HG02759 (cell line): Measurements from ENCODE around the gene NRXN3.
"Not testable (repeated sequence)": the region's sequence is repeated elsewhere in the genome, so short reads cannot be mapped to it uniquely, and the experiment has no call there.

Experiments
- ATAC-seq: cut with Tn5 transposase; IDR thresholded peaks from one replicate; pipeline ENCODE4 v1.9.1; 2021; ENCODE audit warnings: mild to moderate bottlenecking, moderate library complexity; ENCODE audit not compliant: unreplicated experiment

The NRXN3 gene

DNA sequence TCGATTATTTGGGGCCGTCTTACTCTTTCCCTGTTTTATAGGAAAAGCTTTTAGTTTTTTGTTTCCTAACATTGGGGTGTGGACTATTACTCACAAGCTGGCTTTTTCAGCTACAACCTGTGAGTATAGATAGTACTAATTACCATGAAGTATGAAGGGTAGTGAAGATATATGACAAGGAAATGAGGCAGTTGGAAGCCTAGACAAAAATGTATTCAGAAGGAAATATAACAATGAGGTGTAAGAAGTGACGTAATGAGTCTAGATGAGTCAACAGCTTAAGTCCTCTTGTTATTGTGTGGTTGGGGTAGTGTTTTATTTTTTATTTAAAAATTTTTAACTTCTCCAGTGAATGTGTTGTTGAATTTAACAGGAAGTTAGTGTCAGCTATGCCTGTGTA lies 804.5 kb downstream of the NRXN3 start:
- no peak for ATAC-seq

- no peak for ATAC-seq
Measured at GRCh38 chr14:78975734-78976133, 805.6 kb downstream of the NRXN3 start.

DNA sequence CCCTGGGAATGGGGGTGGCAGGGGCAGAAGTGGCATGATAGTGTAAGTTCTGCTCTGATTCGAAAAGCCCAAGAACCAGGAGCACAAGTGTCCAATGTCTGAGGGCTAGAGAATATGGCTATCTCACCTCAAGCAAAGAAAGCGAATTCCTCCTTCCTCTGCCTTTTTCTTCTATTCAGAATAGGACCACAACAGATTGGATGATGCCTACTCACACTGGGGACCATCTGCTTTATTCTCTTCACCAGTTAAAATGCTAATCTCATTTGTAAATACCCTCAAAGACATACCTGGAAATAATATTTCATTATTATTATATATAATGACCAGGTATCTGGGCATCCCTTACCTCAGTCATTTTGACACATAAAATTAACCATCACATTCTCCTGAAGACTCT lies 808.7 kb downstream of the NRXN3 start:
- no peak for ATAC-seq

GRCh38 chr14:78982551-78982950 lies 812.4 kb downstream of the NRXN3 start:
- no peak for ATAC-seq

GRCh38 chr14:78983126-78983525 lies 813.0 kb downstream of the NRXN3 start:
- no peak for ATAC-seq

DNA sequence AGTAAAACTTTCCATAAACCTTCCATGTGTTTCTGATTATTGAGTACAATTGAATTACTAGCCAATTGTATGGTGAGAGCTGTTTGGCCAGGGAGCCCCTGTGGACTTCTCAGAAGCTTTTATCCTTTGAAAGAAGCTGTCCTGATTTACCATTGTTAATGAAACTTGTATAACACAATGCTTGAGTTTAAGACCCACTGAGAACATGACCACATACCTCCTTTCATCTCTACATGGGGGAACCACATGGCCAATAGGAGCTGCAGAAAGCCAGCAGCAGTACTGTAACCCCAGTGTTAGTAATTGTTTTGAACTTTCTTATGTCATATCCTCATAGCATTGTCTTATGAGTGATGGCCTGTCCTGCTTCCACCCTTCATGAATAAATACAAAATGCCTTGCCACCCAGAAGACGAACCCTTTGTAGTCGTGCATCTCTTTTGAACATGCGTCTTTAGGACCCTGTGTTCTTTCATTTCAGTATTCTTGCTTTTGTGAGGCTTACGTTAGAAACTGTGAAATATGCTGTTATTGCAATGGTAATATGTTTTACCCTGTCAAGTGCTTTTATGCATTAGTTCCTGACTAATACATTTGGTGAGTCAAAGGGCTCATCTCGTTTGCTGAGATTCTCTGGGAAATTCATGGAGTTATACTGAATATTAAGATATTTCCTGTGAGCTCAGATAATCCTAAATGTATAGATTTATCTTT lies 815.7 kb downstream of the NRXN3 start:
- ATAC-seq: no peak

DNA sequence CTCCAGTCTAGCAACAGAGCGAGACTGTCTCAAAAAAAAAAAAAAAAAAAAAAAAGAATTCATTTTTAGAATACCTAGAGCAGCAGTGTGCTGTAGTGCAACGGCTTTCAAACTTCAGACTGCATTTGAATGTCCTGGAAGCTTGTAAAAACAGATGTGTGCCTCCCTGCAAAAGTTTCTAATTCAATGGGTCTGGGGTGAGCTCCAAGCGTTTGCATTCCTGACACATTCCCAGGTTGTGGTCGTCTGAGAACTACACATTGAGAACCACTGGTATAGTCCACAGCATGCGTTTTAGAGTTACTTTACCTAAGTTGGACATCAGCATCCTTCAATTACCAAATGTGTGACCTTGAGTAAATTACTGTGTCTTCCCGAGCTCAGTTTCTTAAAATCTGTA lies 816.8 kb downstream of the NRXN3 start:
- ATAC-seq: no peak

- ATAC-seq: no peak
Measured at GRCh38 chr14:78989221-78989620, 819.0 kb downstream of the NRXN3 start.

GRCh38 chr14:78992867-78993266 lies 822.7 kb downstream of the NRXN3 start:
- no peak for ATAC-seq

DNA sequence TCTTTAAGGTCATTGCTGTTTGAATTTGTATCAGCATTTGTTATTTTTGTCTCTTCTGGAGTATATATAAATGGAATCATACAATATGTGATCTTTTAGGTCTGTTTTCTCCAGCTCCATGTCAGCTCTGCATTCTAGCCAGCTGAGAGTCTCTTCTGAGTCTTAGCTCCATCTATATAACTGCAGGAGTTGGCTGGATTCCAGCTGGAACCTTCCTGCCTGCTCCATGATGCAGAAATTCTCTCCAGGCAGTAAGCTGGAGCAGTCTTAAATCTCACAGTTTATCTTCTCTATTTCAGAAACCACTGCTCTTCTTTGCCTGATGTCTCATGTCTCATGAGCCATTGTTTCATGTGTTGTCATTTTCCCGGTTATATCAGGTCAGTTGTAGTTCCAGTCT lies 827.6 kb downstream of the NRXN3 start:
- no peak for ATAC-seq

DNA sequence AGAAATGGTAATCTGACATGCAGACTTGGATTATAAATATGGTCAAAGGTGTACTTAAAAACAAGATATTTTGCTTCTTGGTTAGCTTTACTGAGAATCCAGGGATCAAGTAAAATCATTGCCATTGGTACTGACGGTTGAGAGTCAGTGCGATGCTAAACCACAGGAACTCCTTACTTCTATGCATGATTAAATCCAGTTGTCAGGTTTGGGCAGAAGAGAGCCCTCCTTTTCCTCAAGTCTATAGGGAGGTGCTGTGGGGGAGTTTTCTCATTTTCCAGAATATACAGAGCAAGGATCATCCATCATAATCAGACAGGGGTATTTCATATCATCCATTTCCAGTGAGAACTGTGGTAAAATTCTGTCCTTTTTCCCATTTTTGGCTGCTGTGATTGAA lies 839.1 kb downstream of the NRXN3 start:
- no peak for ATAC-seq

GRCh38 chr14:79011091-79011919 lies 841.1 kb downstream of the NRXN3 start:
- no peak for ATAC-seq

DNA sequence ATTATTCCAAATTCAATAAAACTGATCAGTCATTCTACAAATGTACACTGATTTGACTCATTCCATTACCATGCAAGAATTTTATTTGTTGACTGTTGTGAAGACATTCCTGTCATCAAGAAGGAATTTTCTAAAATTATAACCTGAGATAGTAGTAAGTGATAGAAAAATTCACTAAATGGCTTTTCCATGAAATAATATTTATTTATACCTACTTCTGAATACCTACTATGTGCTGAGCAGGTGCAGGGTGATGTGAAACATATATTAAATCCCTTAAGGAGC lies 841.7 kb downstream of the NRXN3 start:
- ATAC-seq: no peak

DNA sequence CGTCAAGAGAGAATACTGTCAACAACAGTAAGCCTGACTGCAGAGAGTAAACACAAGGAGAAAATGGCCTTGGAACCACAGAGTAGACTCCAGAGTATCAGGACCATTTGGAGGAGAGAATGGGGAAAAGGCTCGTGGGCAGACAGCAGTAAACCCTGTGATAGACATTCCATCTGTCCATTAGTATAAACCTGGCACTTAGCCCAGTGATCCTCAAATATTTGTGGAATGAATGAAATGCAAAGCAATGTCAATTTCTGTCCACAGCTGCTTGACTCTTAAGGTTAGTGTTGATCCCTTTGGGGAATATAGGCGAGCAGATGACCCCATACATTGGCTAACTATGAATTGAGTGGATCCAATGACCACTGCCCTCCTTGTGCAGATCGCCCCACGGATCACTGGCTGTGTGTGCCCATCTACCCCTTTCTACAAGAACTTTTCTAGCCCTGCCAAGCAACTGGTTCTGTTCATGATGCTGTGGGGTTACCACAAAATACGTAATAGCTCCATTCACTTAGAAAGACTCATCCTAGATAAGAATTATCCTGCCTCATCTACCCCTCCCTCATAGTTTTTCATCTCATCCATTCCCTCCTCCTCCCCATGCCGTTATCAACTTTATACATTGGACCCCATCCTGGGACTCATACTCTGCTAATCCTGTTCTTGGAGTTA lies 846.8 kb downstream of the NRXN3 start:
- ATAC-seq: no peak

- ATAC-seq: no peak
Measured at GRCh38 chr14:79017561-79017960, 847.4 kb downstream of the NRXN3 start.

GRCh38 chr14:79018836-79019235 lies 848.7 kb downstream of the NRXN3 start:
- ATAC-seq: no peak

DNA sequence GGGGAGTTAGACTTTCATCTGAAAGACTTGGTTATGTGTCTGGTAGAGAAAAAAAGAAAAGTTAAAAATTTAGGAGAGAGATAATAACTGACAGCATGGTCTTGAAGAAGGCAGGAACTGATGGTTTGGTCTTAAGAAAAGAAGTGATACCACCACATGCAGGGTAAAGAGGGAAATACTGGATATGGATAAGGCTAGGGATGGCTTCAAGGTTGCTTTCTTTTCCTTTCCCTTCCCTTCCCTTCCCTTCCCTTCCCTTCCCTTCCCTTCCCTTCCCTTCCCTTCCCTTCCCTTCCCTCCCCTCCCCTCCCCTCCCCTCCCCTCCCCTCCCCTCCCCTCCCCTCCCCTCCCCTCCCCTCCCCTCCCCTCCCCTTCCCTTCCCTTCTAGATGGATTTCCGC lies 849.7 kb downstream of the NRXN3 start:
- ATAC-seq: not testable (repeated sequence)

GRCh38 chr14:79021766-79022165 lies 851.6 kb downstream of the NRXN3 start:
- ATAC-seq: no peak

GRCh38 chr14:79027138-79027537 lies 857.0 kb downstream of the NRXN3 start:
- ATAC-seq: no peak

GRCh38 chr14:79028281-79028680 lies 858.1 kb downstream of the NRXN3 start:
- no peak for ATAC-seq

- no peak for ATAC-seq
Measured at GRCh38 chr14:79036441-79036840, 866.3 kb downstream of the NRXN3 start.

- ATAC-seq: no peak
Measured at GRCh38 chr14:79037106-79037505, 866.9 kb downstream of the NRXN3 start.
